PC-9 (cell line): Measurements from ENCODE around the gene AIPL1. TPM values are rescaled to one million over a fixed set of nuclear protein-coding genes. Genes with fewer than 3 reads are reported as not detected.

Source experiments
- BruUV-seq: library from RNA; stranded (reverse); fragments of 400-500 nt; replicated peaks from 2 replicates; lab custom pipeline; 2021; lab: Mats Ljungman, UMichigan
- CTCF ChIA-PET: fragments of 300-600 bp; sonication (Branson Sonifier 250); formaldehyde crosslinking; loops from one replicate; lab custom pipeline; 2022; ENCODE audit warnings: antibody characterized with exemption; lab: Charles Lee
- POLR2A ChIA-PET: fragments of 300-600 bp; sonication (Branson Sonifier 250); formaldehyde crosslinking; loops from one replicate; lab custom pipeline; 2022; ENCODE audit warnings: antibody characterized with exemption; ENCODE audit not compliant: unreplicated experiment; lab: Charles Lee
- DNase-seq, 2 experiments: peaks; one replicate each; pipeline versions ENCODE4 v3.0.0 to v3.0.0-alpha.2; 2015 to 2022; ENCODE audit warnings: mixed read lengths in 1 of 2
- H2AFZ ChIP-seq: fragments of 200-600 bp; sonication (generic); 2 replicates; pipeline ENCODE4 v1.8.1; 2017; ENCODE audit warnings: antibody characterized with exemption
- H3F3A ChIP-seq: fragments of 200-600 bp; sonication (generic); 2 replicates; pipeline ENCODE4 v1.8.1; 2017; ENCODE audit warnings: antibody characterized with exemption, mild to moderate bottlenecking, low read depth; ENCODE audit not compliant: insufficient read depth
- H3K27ac ChIP-seq: fragments of 200-600 bp; sonication (generic); 2 replicates; pipeline ENCODE4 v1.6.1; 2016; ENCODE audit warnings: mixed run types
- H3K27me3 ChIP-seq: fragments of 200-600 bp; sonication (generic); 2 replicates; pipeline ENCODE4 v1.6.1; 2016; ENCODE audit warnings: low read depth, mixed run types; ENCODE audit not compliant: insufficient read depth
- H3K36me3 ChIP-seq: fragments of 200-600 bp; sonication (generic); 2 replicates; pipeline ENCODE4 v1.6.1; 2016; ENCODE audit warnings: low read depth, mixed run types
- H3K4me1 ChIP-seq: fragments of 200-600 bp; sonication (generic); replicated peaks from 2 replicates; pipeline ENCODE4 v1.6.1; 2016; ENCODE audit warnings: mixed run types; ENCODE audit not compliant: insufficient read depth
- H3K4me2 ChIP-seq: fragments of 200-600 bp; sonication (generic); 2 replicates; pipeline ENCODE4 v1.6.1; 2017; ENCODE audit warnings: mixed run types
- H3K4me3 ChIP-seq: fragments of 200-600 bp; sonication (generic); 2 replicates; pipeline ENCODE4 v1.6.1; 2016; ENCODE audit warnings: mixed run types
- H3K79me2 ChIP-seq: fragments of 200-600 bp; sonication (generic); 2 replicates; pipeline ENCODE4 v1.6.1; 2017; ENCODE audit warnings: low read depth, mixed run types
- H3K9me2 ChIP-seq: fragments of 200-600 bp; sonication (generic); 2 replicates; pipeline ENCODE4 v1.8.1; 2017; ENCODE audit warnings: mild to moderate bottlenecking; ENCODE audit not compliant: insufficient read depth
- H3K9me3 ChIP-seq: fragments of 200-600 bp; sonication (generic); 2 replicates; pipeline ENCODE4 v1.8.1; 2016; ENCODE audit warnings: low read depth; ENCODE audit not compliant: insufficient read depth
- H4K20me1 ChIP-seq: fragments of 200-600 bp; sonication (generic); 2 replicates; pipeline ENCODE4 v1.8.1; 2017; ENCODE audit not compliant: insufficient read depth
- CTCF ChIP-seq: fragments of 200-600 bp; sonication (generic); conservative IDR thresholded peaks from 2 replicates; pipeline ENCODE4 v1.6.1; 2017; ENCODE audit warnings: mixed run types, antibody characterized with exemption, mild to moderate bottlenecking, moderate library complexity
- EZH2 ChIP-seq: fragments of 200-600 bp; sonication (generic); IDR thresholded peaks from 2 replicates; pipeline ENCODE4 v1.8.0; 2017; ENCODE audit warnings: antibody characterized with exemption, low read depth
- intact Hi-C: fragments of 100-400 bp; cut with micrococcal nuclease; formaldehyde crosslinking; loops from one replicate; pipeline ENCODE4 v1.10.0; 2022; ENCODE audit not compliant: unreplicated experiment
- total RNA-seq: library from RNA; stranded (reverse); gene quantifications from 2 replicates; pipeline ENCODE4 v1.2.3, GENCODE V29; 2021

Gene AIPL1
- total RNA-seq, 1 experiment from 2014 or later: not detected

DNA sequence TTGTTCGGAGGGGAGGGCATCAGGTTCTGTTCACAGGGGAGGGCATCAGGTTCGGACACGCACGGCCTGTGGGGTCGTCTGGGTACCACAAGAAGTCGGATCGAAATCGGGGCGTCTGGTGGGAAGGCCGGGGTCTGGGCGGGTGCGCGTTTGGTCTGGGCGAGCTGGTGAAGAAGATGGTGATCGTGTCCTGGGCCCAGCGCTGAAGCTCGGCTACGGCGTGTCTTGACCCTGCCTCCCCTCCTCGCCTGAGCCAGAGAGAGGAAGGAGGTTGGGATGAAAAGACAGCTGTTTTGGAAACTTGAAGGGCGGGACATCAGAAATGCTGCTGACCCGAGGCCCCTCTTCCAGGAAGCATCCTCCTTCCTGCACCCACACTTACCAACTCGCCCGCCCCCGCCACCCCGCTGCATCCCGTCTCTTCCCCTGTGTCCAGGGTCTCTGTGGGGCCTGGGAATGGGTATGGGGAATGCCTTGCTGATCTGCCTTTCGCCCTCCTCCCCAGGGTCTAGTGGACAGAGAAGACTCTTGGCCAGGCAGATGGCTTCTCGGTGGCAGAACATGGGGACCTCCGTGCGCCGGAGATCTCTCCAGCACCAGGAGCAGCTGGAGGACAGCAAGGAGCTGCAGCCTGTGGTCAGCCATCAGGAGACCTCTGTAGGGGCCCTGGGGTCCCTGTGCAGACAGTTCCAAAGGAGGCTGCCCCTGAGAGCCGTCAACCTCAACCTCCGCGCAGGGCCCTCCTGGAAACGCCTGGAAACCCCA is 9.8 kb upstream of the AIPL1 start:
- peaks cover 15% of the 10 kb centered on the region; the same call in 1 of the 2 replicates for H3F3A ChIP-seq
- intact Hi-C loops: loop anchor here (1.0 kb wide), 1 partner anchor 27 kb away; no protein-coding TSS in a partner anchor
- H3K4me2 ChIP-seq: peak overlapping the region; percentile 99
- DNase-seq: no peak
- H2AFZ ChIP-seq: peak overlapping the region; percentile 99
- TF ChIP-seq EZH2: no peak
- no peak for TF ChIP-seq CTCF
- no peaks in the 10 kb centered on the region for H4K20me1 ChIP-seq
- H3K4me3 ChIP-seq: peak overlapping the region; percentile 90
- CTCF ChIA-PET: no interaction called here
- no peaks in the 10 kb centered on the region for H3K9me3 ChIP-seq
- H3K4me1 ChIP-seq: peaks cover 5% of the 10 kb centered on the region; the same call in 1 of the 2 replicates
- TSS peak; percentile 65 for BruUV-seq
- H3K27me3 ChIP-seq: 0 out of 2 replicates have a peak, but pooled peaks cover 5% of the 10 kb centered on the region
- POLR2A ChIA-PET: interaction anchor here (0.5 to 0.7 kb wide), 4 partner anchors 164 to 424 kb away, joined by 3 to 6 read pairs (median 4); no protein-coding TSS in a partner anchor
- H3K9me2 ChIP-seq: no peaks in the 10 kb centered on the region
- H3K36me3 ChIP-seq: no peaks in the 10 kb centered on the region
- H3K79me2 ChIP-seq: no peaks in the 10 kb centered on the region
- no peak overlapping the region for H3K27ac ChIP-seq

DNA sequence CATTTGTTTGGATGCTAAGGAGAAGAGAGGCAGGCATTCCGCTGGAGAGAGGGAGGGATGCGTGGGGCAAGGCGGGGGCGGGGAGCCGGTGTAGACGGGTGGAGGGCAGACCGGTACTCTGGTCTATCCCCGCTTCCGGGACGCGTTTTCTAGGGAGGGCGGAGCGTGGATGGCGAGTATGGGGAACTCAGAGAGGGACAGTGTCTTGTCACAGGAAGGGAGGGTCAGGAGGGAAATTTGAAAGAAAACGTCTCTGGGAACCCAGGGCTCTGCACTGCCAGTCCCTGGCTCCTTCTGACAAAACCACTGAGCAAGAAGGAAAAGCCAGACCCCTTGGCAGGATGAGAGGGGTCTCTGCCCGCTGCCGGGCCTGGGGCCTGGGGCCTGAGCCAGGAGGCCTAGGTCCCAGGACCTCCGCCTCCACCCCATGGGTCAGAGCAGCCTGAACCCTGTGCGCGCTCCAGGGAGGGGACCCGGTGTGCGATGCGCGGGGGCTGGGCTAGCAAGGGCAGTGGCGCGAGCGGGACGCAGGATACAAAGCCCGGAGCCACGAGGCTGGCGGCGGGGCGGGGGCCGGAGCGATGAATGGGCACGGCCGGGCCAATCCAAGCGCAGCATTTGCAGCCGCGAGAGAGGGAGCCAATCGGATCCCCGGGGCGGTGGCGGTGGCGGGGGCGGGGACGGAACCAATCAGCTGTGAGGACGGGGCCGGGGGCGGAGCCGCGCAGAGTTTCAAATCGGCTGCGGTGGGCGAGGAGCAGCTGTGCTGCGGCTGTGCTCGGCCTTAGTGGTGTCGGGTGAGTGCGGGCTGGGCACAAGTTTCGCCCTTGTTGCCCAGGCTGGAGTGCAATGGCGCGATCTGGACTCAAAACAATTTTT is 9.0 kb upstream of the AIPL1 start, which contains the start of gene PIMREG:
PIMREG (plus strand) TSS at position 764 of the 879 bp plus-strand sequence. CDS start 656 bp downstream, outside the sequence.
- H3K27me3 ChIP-seq: 0 out of 2 replicates have a peak, but pooled peaks cover 6% of the 10 kb centered on the region
- H3K4me1 ChIP-seq: peaks cover 5% of the 10 kb centered on the region; the same call in 1 of the 2 replicates
- H3K36me3 ChIP-seq: no peaks in the 10 kb centered on the region
- no peaks in the 10 kb centered on the region for H3K79me2 ChIP-seq
- H3F3A ChIP-seq: peaks cover 15% of the 10 kb centered on the region; the same call in 1 of the 2 replicates
- peak within 1 kb of the TSS; percentile 54 for H3K27ac ChIP-seq
- POLR2A ChIA-PET: interaction anchor here (0.5 to 0.7 kb wide), 5 partner anchors 28 to 424 kb away, joined by 3 to 6 read pairs (median 4); no protein-coding TSS in a partner anchor
- CTCF ChIA-PET: interaction anchor here (0.6 kb wide), 3 partner anchors 15 to 449 kb away, joined by 8 to 16 read pairs (median 10); no protein-coding TSS in a partner anchor
- H4K20me1 ChIP-seq: no peaks in the 10 kb centered on the region
- peak within 1 kb of the TSS; percentile 90 for H3K4me3 ChIP-seq
- H2AFZ ChIP-seq: peak within 1 kb of the TSS; percentile 99
- no peak for TF ChIP-seq EZH2
- no peak for TF ChIP-seq CTCF
- H3K4me2 ChIP-seq: peak within 1 kb of the TSS; percentile 99
- intact Hi-C loops: loop anchor here (1.0 kb wide), 1 partner anchor 27 kb away; no protein-coding TSS in a partner anchor
- peak; percentile 85 to 98 for DNase-seq
- H3K9me3 ChIP-seq: no peaks in the 10 kb centered on the region
- BruUV-seq: TSS peak; percentile 83
- no peaks in the 10 kb centered on the region for H3K9me2 ChIP-seq

GRCh38 chr17:6442775-6443174 is 7.9 kb upstream of the AIPL1 start:
- Histone ChIP-seq H3K79me2 (no peaks in the 10 kb centered on the region), H3K9me2 (no peaks in the 10 kb centered on the region), H3K27me3 (peaks cover 6% of the 10 kb centered on the region; the same call in 1 of the 2 replicates), H4K20me1 (no peaks in the 10 kb centered on the region), H3K4me1 (peaks cover 5% of the 10 kb centered on the region; the same call in 1 of the 2 replicates), H3F3A (peaks cover 15% of the 10 kb centered on the region; the same call in 1 of the 2 replicates), H3K9me3 (no peaks in the 10 kb centered on the region), H2AFZ (no peak overlapping the region), H3K4me2 (peak overlapping the region; percentile 99), H3K36me3 (no peaks in the 10 kb centered on the region), H3K4me3 (peak overlapping the region; percentile 90; the same call in 1 of the 2 replicates), H3K27ac (no peak overlapping the region)
- POLR2A ChIA-PET: no interaction called here
- DNase-seq: no peak
- CTCF ChIA-PET: no interaction called here
- no TSS peak for BruUV-seq
- TF ChIP-seq EZH2 (no peak), CTCF (no peak)
- intact Hi-C loops: no loop called here
